UCSD-AML1 (cell line): Measurements from ENCODE around the gene RCAN1.

Experiments
- DNase-seq: peaks from one replicate; lab custom pipeline; 2025; ENCODE audit not compliant: unreplicated experiment; lab: John Stamatoyannopoulos, UW

Gene RCAN1

GRCh38 chr21:34614628-34615486, at the start of gene RCAN1:
Gene RCAN1, minus strand, starts transcription at chr21:34615113. Its CDS starts 102 bp downstream, at chr21:34615011.
- peak; percentile 93 for DNase-seq

GRCh38 chr21:34661848-34662247, 46.9 kb upstream of the RCAN1 start:
- no peak for DNase-seq

GRCh38 chr21:34653522-34653921, 38.6 kb upstream of the RCAN1 start:
- no peak for DNase-seq

GRCh38 chr21:34651642-34652041, 36.7 kb upstream of the RCAN1 start:
- no peak for DNase-seq

- no peak for DNase-seq
Measured at GRCh38 chr21:34650861-34651431, 36.0 kb upstream of the RCAN1 start.

GRCh38 chr21:34649400-34649799, 34.5 kb upstream of the RCAN1 start:
- DNase-seq: no peak

GRCh38 chr21:34648739-34649297, 33.9 kb upstream of the RCAN1 start:
- DNase-seq: no peak

GRCh38 chr21:34647555-34647954, 32.6 kb upstream of the RCAN1 start:
- no peak for DNase-seq

- no peak for DNase-seq
Measured at GRCh38 chr21:34644825-34645224, 29.9 kb upstream of the RCAN1 start.

GRCh38 chr21:34642211-34643075, 27.5 kb upstream of the RCAN1 start:
- peak; percentile 51 for DNase-seq

- DNase-seq: no peak
Measured at GRCh38 chr21:34640858-34641257, 25.9 kb upstream of the RCAN1 start.

- no peak for DNase-seq
Measured at GRCh38 chr21:34639882-34640788, 25.2 kb upstream of the RCAN1 start.

GRCh38 chr21:34639250-34639649, 24.3 kb upstream of the RCAN1 start:
- DNase-seq: no peak

- DNase-seq: no peak
Measured at GRCh38 chr21:34636961-34637360, 22.0 kb upstream of the RCAN1 start.

- no peak for DNase-seq
Measured at GRCh38 chr21:34635307-34635706, 20.4 kb upstream of the RCAN1 start.

GRCh38 chr21:34632498-34632897, 17.6 kb upstream of the RCAN1 start:
- DNase-seq: no peak

GRCh38 chr21:34630536-34631143, 15.7 kb upstream of the RCAN1 start:
- no peak for DNase-seq

- DNase-seq: no peak
Measured at GRCh38 chr21:34626131-34626530, 11.2 kb upstream of the RCAN1 start.

- no peak for DNase-seq
Measured at GRCh38 chr21:34625030-34625593, 10.2 kb upstream of the RCAN1 start.

- DNase-seq: no peak
Measured at GRCh38 chr21:34623516-34623915, 8.6 kb upstream of the RCAN1 start.
